PFSK-1 (cell line): Measurements from ENCODE around the gene CDK13.

Source experiments
- FOXP2 ChIP-seq: optimal IDR thresholded peaks from 2 replicates; pipeline ENCODE3; 2011; ENCODE audit warnings: borderline replicate concordance, control low read depth, inconsistent platforms; ENCODE audit not compliant: insufficient read depth; ENCODE audit errors: extremely low read length, extremely low read depth
- POLR2AphosphoS5 ChIP-seq: IDR thresholded peaks from 2 replicates; pipeline ENCODE4 v1.6.1; 2012; ENCODE audit warnings: low read depth, mild to moderate bottlenecking, control low read depth, low read length, moderate library complexity
- SIN3A ChIP-seq: IDR thresholded peaks from 2 replicates; pipeline ENCODE4 v1.6.1; 2012; ENCODE audit warnings: mild to moderate bottlenecking, low read length, moderate library complexity, borderline replicate concordance; ENCODE audit not compliant: insufficient read depth
- TAF1 ChIP-seq: IDR thresholded peaks from 2 replicates; pipeline ENCODE4 v1.6.1; 2012; ENCODE audit warnings: low read length, control low read depth, borderline replicate concordance; ENCODE audit not compliant: insufficient read depth
- TF ChIP-seq, protein P1 (sequence below), 2 experiments: IDR thresholded peaks; 2 replicates each; pipeline versions ENCODE4 v1.6.1 to v1.8.0; 2011 to 2012; ENCODE audit warnings: low read depth in 2 of 2, low read length in 2 of 2, control low read depth in 1 of 2, inconsistent platforms in 1 of 2, mild to moderate bottlenecking in 1 of 2, moderate library complexity in 1 of 2; ENCODE audit not compliant: insufficient read depth in 1 of 2

CDK13 gene

DNA sequence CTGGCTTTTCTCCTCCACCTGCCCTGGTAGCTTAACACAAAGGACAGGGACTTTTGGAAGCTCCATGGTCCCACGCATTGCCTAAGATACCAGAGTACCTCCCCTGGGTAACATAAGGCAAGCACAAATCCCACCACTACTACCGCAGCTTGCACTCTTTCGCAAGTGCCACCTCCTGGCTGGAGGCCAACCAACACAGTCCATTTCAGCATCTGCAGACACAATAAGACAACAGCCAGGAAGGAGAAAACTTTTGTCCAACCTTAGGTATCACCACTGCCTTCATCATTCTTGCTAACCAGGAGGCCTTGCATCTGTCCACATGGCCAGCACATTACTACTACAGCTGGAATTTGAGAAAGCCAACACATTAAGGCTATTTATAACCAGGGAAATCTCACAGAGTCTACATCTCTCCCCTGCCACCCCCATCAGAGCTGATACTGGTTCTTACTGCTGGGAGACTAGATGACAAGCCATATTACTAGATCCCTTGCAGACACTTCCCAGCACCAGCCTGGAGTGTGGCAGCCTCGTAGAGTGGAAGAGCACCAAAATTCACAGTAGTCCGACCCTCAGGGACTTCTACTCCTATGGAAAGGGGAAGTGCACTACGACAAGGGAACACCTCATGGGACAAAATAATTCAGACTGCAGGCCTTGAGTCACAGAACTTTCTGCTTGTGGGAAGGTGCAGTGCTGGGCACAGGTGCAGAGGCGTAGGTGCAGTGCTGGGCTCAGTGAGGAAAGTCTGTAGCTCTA is 39.8 kb upstream of the CDK13 start:
- TF ChIP-seq SIN3A: no peak
- TF ChIP-seq, protein P1, sequence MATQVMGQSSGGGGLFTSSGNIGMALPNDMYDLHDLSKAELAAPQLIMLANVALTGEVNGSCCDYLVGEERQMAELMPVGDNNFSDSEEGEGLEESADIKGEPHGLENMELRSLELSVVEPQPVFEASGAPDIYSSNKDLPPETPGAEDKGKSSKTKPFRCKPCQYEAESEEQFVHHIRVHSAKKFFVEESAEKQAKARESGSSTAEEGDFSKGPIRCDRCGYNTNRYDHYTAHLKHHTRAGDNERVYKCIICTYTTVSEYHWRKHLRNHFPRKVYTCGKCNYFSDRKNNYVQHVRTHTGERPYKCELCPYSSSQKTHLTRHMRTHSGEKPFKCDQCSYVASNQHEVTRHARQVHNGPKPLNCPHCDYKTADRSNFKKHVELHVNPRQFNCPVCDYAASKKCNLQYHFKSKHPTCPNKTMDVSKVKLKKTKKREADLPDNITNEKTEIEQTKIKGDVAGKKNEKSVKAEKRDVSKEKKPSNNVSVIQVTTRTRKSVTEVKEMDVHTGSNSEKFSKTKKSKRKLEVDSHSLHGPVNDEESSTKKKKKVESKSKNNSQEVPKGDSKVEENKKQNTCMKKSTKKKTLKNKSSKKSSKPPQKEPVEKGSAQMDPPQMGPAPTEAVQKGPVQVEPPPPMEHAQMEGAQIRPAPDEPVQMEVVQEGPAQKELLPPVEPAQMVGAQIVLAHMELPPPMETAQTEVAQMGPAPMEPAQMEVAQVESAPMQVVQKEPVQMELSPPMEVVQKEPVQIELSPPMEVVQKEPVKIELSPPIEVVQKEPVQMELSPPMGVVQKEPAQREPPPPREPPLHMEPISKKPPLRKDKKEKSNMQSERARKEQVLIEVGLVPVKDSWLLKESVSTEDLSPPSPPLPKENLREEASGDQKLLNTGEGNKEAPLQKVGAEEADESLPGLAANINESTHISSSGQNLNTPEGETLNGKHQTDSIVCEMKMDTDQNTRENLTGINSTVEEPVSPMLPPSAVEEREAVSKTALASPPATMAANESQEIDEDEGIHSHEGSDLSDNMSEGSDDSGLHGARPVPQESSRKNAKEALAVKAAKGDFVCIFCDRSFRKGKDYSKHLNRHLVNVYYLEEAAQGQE (IDR thresholded peaks at IDR 0.05; ENCODE audit: insufficient read depth in 1 of 2, low read depth in 2 of 2, low read length in 2 of 2): no peak
- no peak for TF ChIP-seq TAF1
- no peak for TF ChIP-seq POLR2AphosphoS5
- no peak for TF ChIP-seq FOXP2

DNA sequence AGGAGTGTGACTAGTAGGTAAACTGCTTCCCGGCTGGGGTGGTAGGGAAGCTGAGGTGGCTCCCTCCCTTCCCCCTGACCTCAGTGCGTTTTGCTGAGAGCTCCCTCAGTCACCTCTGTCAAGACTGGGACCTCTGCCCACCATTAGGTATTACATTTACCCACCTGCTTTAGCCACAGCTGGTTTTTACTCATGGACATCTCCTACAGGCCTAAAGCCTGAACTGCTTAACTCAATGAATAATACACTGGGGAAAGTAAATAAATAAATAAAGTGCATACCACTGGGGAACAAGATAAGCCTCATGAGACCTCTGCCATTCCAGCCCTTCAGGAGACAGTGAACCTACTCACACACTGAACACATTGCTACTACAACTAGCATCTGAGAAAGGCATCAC is 38.9 kb upstream of the CDK13 start:
- TF ChIP-seq, protein P1 (IDR thresholded peaks at IDR 0.05; ENCODE audit: insufficient read depth in 1 of 2, low read depth in 2 of 2, low read length in 2 of 2): no peak
- TF ChIP-seq TAF1 (no peak), FOXP2 (no peak), SIN3A (no peak), POLR2AphosphoS5 (no peak)

DNA sequence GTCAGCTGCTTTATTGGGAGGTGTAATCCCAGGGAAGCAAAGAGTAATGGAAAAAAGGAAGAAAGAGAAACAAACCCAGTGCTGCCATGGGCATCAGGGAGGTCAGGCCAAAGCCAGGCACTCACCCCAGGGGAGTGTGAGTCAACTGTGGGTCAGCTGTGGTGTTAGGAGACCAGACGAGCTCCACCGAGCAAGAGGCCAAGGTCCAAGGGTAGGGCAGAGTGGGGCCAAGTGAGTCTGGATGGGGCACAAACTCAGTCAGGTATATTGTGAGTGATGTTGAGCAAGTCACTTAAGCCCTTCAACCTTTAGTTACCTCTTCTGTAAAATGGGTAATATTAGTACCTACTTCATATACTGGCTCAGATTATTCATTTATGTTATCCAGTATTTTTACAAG is 30.4 kb upstream of the CDK13 start:
- no peak for TF ChIP-seq TAF1
- TF ChIP-seq SIN3A: no peak
- TF ChIP-seq FOXP2: no peak
- TF ChIP-seq, protein P1 (IDR thresholded peaks at IDR 0.05; ENCODE audit: insufficient read depth in 1 of 2, low read depth in 2 of 2, low read length in 2 of 2): no peak
- TF ChIP-seq POLR2AphosphoS5: no peak

DNA sequence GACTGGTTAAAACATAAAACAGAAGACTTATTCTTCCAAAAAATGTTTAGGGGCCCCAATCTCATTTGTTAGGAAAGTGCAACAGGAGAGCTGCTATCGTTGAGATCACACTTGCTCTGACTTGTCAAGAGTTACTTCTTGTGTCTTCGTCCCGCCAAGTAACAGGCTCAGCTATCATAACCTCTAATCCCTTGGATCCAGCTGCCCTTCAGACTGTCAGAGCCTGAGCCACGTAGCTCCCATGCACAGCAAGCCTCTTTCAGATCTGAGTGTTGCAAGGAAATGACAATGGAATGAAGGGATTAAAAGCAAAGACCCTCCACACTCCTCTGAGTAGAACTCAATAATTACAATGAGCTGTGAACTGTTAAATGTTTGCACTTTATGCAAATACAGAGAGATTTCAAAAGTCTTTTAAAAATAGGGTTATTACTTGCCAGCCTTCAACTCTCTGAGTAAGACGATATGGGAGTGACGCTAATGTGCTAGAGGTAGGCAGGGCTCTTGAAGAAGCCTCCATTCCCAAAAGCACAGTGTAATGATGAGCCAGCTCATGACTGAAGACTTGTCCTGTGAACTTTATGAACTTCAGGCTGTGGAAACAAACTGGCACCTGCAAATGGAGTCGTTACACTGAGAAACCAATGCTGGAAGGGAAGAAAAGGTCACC is 28.4 kb upstream of the CDK13 start:
- TF ChIP-seq FOXP2: no peak
- no peak for TF ChIP-seq SIN3A
- no peak for TF ChIP-seq TAF1
- TF ChIP-seq POLR2AphosphoS5: no peak
- TF ChIP-seq, protein P1 (IDR thresholded peaks at IDR 0.05; ENCODE audit: insufficient read depth in 1 of 2, low read depth in 2 of 2, low read length in 2 of 2): no peak
